ENCODE measurements around the gene PXDN. TPM values are rescaled to one million over a fixed set of nuclear protein-coding genes. Genes with fewer than 3 reads are reported as not detected.

The PXDN gene
- total RNA-seq, 1 experiment from 2014 or later, result 0.25 TPM

DNA sequence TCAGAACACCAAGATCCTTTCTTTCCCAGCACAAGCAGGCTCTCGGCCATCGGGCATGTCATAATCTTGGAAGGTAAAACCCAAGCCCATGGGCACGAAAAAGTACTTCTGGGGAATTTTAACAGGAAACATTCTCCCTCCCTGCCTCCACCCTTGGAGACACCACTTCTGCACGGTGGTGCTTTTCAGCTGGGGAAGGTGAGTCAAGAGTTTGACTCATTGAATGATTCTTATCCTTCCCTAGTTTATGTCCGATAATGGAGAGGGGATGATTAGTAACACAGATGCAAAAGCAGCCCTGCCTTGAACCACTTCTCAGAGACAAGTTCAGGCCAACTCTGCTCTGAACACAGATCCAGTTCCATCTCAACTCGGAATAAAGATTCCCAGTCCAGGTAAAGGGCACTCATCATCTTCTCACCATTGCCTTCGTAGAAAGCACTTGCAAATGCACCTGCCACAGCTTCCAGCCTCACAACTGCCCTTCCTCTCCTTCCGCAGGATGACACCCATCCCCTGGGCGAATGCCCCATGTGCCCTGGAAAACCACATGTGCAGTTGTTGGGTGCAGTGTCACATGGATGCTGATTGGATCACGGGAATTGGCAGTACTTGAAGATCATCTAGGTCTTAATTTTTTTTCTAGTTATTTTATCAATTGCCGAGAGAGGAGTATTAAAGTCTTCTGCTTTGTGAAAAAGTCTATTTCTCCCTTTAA lies 136.2 kb downstream of the PXDN start:
- BruUV-seq (replicated peaks), result no TSS peak
- CTCF ChIA-PET, result no interaction called here
- no peaks in the 10 kb centered on the region for H3K36me3 ChIP-seq (ENCODE audit: control insufficient read depth, insufficient read depth, low read length)
- H3K9me3 Mint-ChIP-seq (ENCODE audit: unreplicated experiment), result no peaks in the 10 kb centered on the region
- no peaks in the 10 kb centered on the region for H3K27me3 ChIP-seq (replicated peaks; ENCODE audit: control insufficient read depth, insufficient read depth, low read length)
- no peak for DNase-seq
- H3K9me3 ChIP-seq, result 0 out of 2 replicates have a peak, but pooled peaks cover 5% of the 10 kb centered on the region
- POLR2A ChIA-PET, result no interaction called here
- H3K4me3 ChIP-seq (ENCODE audit: low read depth, low read length), result no peak overlapping the region
- no peaks in the 10 kb centered on the region for H3K36me3 Mint-ChIP-seq (ENCODE audit: insufficient read depth, unreplicated experiment)
- no peaks in the 10 kb centered on the region for H3K4me1 Mint-ChIP-seq (ENCODE audit: low read depth, unreplicated experiment)
- intact Hi-C loops (cut with micrococcal nuclease; ENCODE audit: unreplicated experiment), result no loop called here
- H3K27me3 Mint-ChIP-seq (ENCODE audit: insufficient read depth, unreplicated experiment), result no peaks in the 10 kb centered on the region
- no peak overlapping the region for H3K27ac Mint-ChIP-seq (ENCODE audit: unreplicated experiment)
- H3K4me3 Mint-ChIP-seq (ENCODE audit: unreplicated experiment), result no peak overlapping the region
- H3K4me1 ChIP-seq, result no peaks in the 10 kb centered on the region
- TF ChIP-seq, protein P1, sequence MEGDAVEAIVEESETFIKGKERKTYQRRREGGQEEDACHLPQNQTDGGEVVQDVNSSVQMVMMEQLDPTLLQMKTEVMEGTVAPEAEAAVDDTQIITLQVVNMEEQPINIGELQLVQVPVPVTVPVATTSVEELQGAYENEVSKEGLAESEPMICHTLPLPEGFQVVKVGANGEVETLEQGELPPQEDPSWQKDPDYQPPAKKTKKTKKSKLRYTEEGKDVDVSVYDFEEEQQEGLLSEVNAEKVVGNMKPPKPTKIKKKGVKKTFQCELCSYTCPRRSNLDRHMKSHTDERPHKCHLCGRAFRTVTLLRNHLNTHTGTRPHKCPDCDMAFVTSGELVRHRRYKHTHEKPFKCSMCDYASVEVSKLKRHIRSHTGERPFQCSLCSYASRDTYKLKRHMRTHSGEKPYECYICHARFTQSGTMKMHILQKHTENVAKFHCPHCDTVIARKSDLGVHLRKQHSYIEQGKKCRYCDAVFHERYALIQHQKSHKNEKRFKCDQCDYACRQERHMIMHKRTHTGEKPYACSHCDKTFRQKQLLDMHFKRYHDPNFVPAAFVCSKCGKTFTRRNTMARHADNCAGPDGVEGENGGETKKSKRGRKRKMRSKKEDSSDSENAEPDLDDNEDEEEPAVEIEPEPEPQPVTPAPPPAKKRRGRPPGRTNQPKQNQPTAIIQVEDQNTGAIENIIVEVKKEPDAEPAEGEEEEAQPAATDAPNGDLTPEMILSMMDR (IDR thresholded peaks at IDR 0.05; ENCODE audit: insufficient read depth in 1 of 2, low read depth in 1 of 2, low read length in 1 of 2, severe bottlenecking in 1 of 2, unreplicated experiment in 1 of 2), result no peak

DNA sequence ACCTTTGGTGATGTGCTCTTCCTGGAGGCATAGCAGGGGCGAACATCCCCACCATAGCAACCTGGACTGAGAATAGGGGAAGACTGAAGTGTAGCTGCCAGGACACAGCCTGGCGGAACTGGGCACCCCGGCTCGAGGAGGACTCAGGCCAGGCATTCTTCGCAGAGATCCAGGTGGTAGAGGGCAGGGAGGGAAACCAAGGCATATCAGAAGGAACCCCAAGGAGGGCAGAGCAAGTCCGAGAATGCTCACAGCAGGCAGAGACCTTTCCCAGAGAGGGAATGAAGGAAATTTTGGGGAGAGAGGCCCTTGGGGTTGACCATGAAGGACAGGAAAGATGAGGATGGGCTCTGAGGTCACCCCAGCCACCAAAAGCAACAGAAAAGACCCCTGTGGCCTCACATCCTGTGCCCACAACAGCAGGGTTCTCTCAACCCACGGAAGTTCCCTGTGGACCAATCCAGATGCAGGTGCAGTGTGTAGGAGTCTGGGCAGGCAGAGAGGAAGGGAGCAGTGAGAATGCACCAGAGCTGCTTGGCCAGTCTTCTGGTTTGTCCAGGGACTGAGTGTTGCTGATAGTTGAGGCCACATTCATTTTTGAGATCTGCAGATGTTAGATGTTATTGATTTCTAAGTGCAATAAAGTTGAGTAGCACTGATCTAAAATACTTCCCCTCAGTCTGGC lies 136.9 kb downstream of the PXDN start:
- DNase-seq, result no peak
- Histone ChIP-seq H3K4me3 (ENCODE audit: low read depth, low read length) (no peak overlapping the region), H3K9me3 (0 out of 2 replicates have a peak, but pooled peaks cover 5% of the 10 kb centered on the region), H3K27me3 (replicated peaks; ENCODE audit: control insufficient read depth, insufficient read depth, low read length) (no peaks in the 10 kb centered on the region), H3K36me3 (ENCODE audit: control insufficient read depth, insufficient read depth, low read length) (no peaks in the 10 kb centered on the region), H3K4me1 (no peaks in the 10 kb centered on the region)
- intact Hi-C loops (cut with micrococcal nuclease; ENCODE audit: unreplicated experiment), result no loop called here
- H3K4me3 Mint-ChIP-seq (ENCODE audit: unreplicated experiment), result no peak overlapping the region
- H3K27ac Mint-ChIP-seq (ENCODE audit: unreplicated experiment), result no peak overlapping the region
- CTCF ChIA-PET, result no interaction called here
- no peaks in the 10 kb centered on the region for H3K9me3 Mint-ChIP-seq (ENCODE audit: unreplicated experiment)
- POLR2A ChIA-PET, result no interaction called here
- H3K27me3 Mint-ChIP-seq (ENCODE audit: insufficient read depth, unreplicated experiment), result no peaks in the 10 kb centered on the region
- H3K36me3 Mint-ChIP-seq (ENCODE audit: insufficient read depth, unreplicated experiment), result no peaks in the 10 kb centered on the region
- no TSS peak for BruUV-seq (replicated peaks)
- TF ChIP-seq, protein P1 (IDR thresholded peaks at IDR 0.05; ENCODE audit: insufficient read depth in 1 of 2, low read depth in 1 of 2, low read length in 1 of 2, severe bottlenecking in 1 of 2, unreplicated experiment in 1 of 2), result no peak
- no peaks in the 10 kb centered on the region for H3K4me1 Mint-ChIP-seq (ENCODE audit: low read depth, unreplicated experiment)

DNA sequence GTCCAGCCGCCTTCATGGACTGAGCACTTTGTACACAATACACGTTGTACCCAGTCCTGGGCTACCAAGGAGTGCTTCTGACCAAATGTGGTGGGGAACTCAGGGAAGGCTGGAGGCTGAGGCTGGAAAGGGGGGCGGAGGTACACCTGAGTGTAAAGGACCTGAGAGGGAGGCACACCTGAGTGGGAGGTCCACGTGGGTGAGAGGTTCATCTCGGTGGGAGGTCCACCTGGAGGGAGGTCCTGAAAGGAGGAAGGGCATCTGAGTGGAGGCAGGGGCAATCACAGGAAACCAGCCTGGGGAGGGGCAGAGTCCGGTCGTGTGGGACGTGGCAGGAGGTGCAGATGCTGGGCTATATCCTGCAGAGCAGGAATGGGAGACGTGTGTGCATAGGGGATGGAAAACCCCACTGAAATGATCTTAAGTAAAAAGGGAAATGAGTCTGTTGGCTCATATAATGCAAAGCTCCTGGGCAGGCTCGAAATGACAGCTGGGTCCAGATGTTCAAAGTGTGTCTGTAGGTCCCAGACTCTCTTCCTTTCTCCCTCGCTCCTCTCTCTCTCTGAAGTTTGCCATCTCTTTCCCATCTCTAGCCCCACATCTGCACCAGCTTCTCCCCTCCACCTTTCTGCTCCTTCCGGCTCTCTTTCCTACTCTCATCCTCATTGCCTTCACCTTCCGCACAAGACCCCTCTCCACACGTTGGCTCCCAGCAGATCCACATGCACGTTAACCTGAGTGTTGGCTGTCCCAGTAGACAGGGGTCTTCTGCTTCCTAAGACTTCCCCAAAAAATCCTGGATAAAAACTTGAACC lies 137.7 kb downstream of the PXDN start:
- no peak overlapping the region for H3K4me3 Mint-ChIP-seq (ENCODE audit: unreplicated experiment)

More for the DNA sequence above, 137.7 kb downstream of the PXDN start:
- Histone ChIP-seq H3K36me3 (ENCODE audit: control insufficient read depth, insufficient read depth, low read length) (no peaks in the 10 kb centered on the region), H3K4me3 (ENCODE audit: low read depth, low read length) (no peak overlapping the region), H3K9me3 (0 out of 2 replicates have a peak, but pooled peaks cover 5% of the 10 kb centered on the region), H3K4me1 (no peaks in the 10 kb centered on the region), H3K27me3 (replicated peaks; ENCODE audit: control insufficient read depth, insufficient read depth, low read length) (no peaks in the 10 kb centered on the region)
- Mint-ChIP-seq H3K27me3 (ENCODE audit: insufficient read depth, unreplicated experiment) (no peaks in the 10 kb centered on the region), H3K9me3 (ENCODE audit: unreplicated experiment) (no peaks in the 10 kb centered on the region), H3K36me3 (ENCODE audit: insufficient read depth, unreplicated experiment) (no peaks in the 10 kb centered on the region), H3K4me1 (ENCODE audit: low read depth, unreplicated experiment) (no peaks in the 10 kb centered on the region), H3K27ac (ENCODE audit: unreplicated experiment) (no peak overlapping the region)
- POLR2A ChIA-PET, result no interaction called here
- DNase-seq, result no peak
- intact Hi-C loops (cut with micrococcal nuclease; ENCODE audit: unreplicated experiment), result no loop called here
- BruUV-seq (replicated peaks), result no TSS peak
- TF ChIP-seq, protein P1 (IDR thresholded peaks at IDR 0.05; ENCODE audit: insufficient read depth in 1 of 2, low read depth in 1 of 2, low read length in 1 of 2, severe bottlenecking in 1 of 2, unreplicated experiment in 1 of 2), result no peak
- CTCF ChIA-PET, result interaction anchor here (0.5 kb wide), 1 partner anchor 9 kb away, joined by 4 read pairs; no protein-coding TSS in a partner anchor
